GM12891 (cell line): Measurements from ENCODE around the gene CCM2.

Experiments used
- POLR2A ChIP-seq: IDR thresholded peaks from 2 replicates; pipeline ENCODE4 v1.6.1; 2011; ENCODE audit warnings: low read depth, low read length, control low read depth
- TAF1 ChIP-seq: IDR thresholded peaks from 2 replicates; pipeline ENCODE4 v1.6.1; 2011; ENCODE audit warnings: low read depth, low read length, control low read depth

DNA sequence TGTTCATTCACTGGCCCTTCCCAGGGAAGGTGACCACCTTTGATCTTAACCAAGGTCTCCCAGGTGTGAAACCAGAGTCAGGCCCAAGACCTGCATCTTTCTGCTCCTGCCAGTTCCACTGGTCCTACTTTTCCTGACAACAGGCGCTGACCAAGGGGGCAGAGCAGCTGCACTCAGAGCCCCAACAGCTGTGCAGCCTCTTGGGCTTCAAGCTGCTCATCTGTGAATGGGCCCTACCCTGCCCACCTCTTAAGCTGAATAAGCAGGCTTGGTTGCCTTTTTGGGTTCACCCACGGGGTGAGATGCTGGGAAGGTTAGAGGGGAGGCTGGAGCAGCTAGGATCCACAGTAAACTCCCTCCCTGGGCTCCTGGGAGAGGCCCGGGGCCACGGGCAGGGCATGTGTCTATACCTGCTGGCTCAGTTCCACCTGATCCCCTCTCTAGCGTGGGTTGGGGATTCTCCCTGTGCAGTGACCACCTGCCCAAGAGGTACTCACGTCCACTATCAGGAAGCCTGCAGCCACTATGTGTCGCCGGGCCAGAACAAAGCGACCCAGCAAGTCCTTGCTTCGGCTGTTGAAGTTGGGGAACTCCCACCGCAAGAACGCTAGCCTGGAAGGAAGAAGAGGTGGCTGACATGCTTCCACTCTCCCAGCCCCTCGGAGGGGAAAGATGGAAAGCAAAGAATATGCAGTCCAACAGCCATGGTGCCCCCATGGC, 100.9 kb downstream of the CCM2 start:
- no peak for TF ChIP-seq TAF1
- no peak for TF ChIP-seq POLR2A
